ENCODE data around the gene SUMF2.

GRCh38 chr7:56074371-56074791 lies 10.3 kb downstream of the SUMF2 start:
- TF ChIP-seq CTCF (IDR thresholded peaks at IDR 0.05) (peak; percentile 87 to 97 (median 94)), POLR2A (IDR thresholded peaks at IDR 0.05) (no peak)
